Measurements from ENCODE around the gene DCLK1.
"Not testable (repeated sequence)": the region's sequence is repeated elsewhere in the genome, so short reads cannot be mapped to it uniquely, and the experiment has no call there.

Gene DCLK1

GRCh38 chr13:35987572-35988513 lies 143.3 kb downstream of the DCLK1 start:
- peak overlapping the region; percentile 16 for H3K23ac ChIP-seq (ENCODE audit: low read length)

GRCh38 chr13:35984776-35985453 lies 146.3 kb downstream of the DCLK1 start:
- Histone ChIP-seq H3K4me3 (ENCODE audit: low read length) (no peak overlapping the region), H3K36me3 (ENCODE audit: control insufficient read depth, insufficient read depth, low read length) (no peaks in the 10 kb centered on the region), H2BK15ac (replicated peaks; ENCODE audit: low read depth) (no peak overlapping the region), H2BK120ac (ENCODE audit: low read depth, low read length) (no peak overlapping the region), H3K4me1 (ENCODE audit: control insufficient read depth, low read depth, low read length) (peaks cover 7% of the 10 kb centered on the region), H3K18ac (ENCODE audit: low read length) (no peak overlapping the region), H3K27me3 (ENCODE audit: insufficient read depth, low read length, poor library complexity) (no peaks in the 10 kb centered on the region), H2BK5ac (ENCODE audit: low read length) (no peak overlapping the region), H2AK5ac (ENCODE audit: low read length) (no peak overlapping the region), H3K79me1 (ENCODE audit: low read length) (no peaks in the 10 kb centered on the region), H3K56ac (ENCODE audit: low read length) (no peak overlapping the region), H3K27ac (ENCODE audit: low read depth, low read length) (no peak overlapping the region), H3K4ac (ENCODE audit: low read depth, low read length) (no peak overlapping the region), H4K8ac (ENCODE audit: low read depth, low read length) (no peak overlapping the region), H3K9ac (ENCODE audit: low read length) (no peak overlapping the region), H3K79me2 (ENCODE audit: control insufficient read depth, insufficient read depth, low read length) (no peaks in the 10 kb centered on the region), H3K23ac (ENCODE audit: low read length) (no peak overlapping the region), H3K4me2 (ENCODE audit: low read length) (no peak overlapping the region), H4K5ac (ENCODE audit: low read length) (no peak overlapping the region)
- DNase-seq = peak; percentile 81
- WGBS (ENCODE audit: extremely low coverage, insufficient coverage, low lambda C conversion rate) = no CpG with 5 or more reads among the region's 10 CpGs

More at GRCh38 chr13:35987572-35988513, 143.3 kb downstream of the DCLK1 start:
- Histone ChIP-seq H3K18ac (ENCODE audit: low read length) (no peak overlapping the region), H3K9ac (ENCODE audit: low read length) (no peak overlapping the region), H4K8ac (ENCODE audit: low read depth, low read length) (no peak overlapping the region), H2AK5ac (ENCODE audit: low read length) (no peak overlapping the region), H3K4me2 (ENCODE audit: low read length) (no peak overlapping the region), H2BK15ac (replicated peaks; ENCODE audit: low read depth) (no peak overlapping the region), H3K36me3 (ENCODE audit: control insufficient read depth, insufficient read depth, low read length) (no peaks in the 10 kb centered on the region), H4K5ac (ENCODE audit: low read length) (no peak overlapping the region), H2BK120ac (ENCODE audit: low read depth, low read length) (no peak overlapping the region), H3K4me1 (ENCODE audit: control insufficient read depth, low read depth, low read length) (peaks cover 7% of the 10 kb centered on the region), H3K4me3 (ENCODE audit: low read length) (no peak overlapping the region), H3K79me2 (ENCODE audit: control insufficient read depth, insufficient read depth, low read length) (no peaks in the 10 kb centered on the region), H2BK5ac (ENCODE audit: low read length) (no peak overlapping the region), H3K27ac (ENCODE audit: low read depth, low read length) (no peak overlapping the region), H3K56ac (ENCODE audit: low read length) (no peak overlapping the region), H3K4ac (ENCODE audit: low read depth, low read length) (no peak overlapping the region), H3K27me3 (ENCODE audit: insufficient read depth, low read length, poor library complexity) (no peaks in the 10 kb centered on the region), H3K79me1 (ENCODE audit: low read length) (no peaks in the 10 kb centered on the region)
- WGBS (ENCODE audit: extremely low coverage, insufficient coverage, low lambda C conversion rate) = no CpG with 5 or more reads among the region's 19 CpGs
- DNase-seq = no peak

- no peak overlapping the region for H3K4me3 ChIP-seq (ENCODE audit: low read length)
- no peak overlapping the region for H3K27ac ChIP-seq (ENCODE audit: low read depth, low read length)
- WGBS (ENCODE audit: extremely low coverage, insufficient coverage, low lambda C conversion rate) = no CpG with 5 or more reads among the region's 3 CpGs
Observed at GRCh38 chr13:35984287-35984686, 146.9 kb downstream of the DCLK1 start.

GRCh38 chr13:35983703-35984102 lies 147.5 kb downstream of the DCLK1 start:
- H2BK5ac ChIP-seq (ENCODE audit: low read length); H3K27me3 ChIP-seq (ENCODE audit: insufficient read depth, low read length, poor library complexity); H3K4me2 ChIP-seq (ENCODE audit: low read length); H3K4me1 ChIP-seq (ENCODE audit: control insufficient read depth, low read depth, low read length); H3K18ac ChIP-seq (ENCODE audit: low read length); H3K79me2 ChIP-seq (ENCODE audit: control insufficient read depth, insufficient read depth, low read length); H2BK120ac ChIP-seq (ENCODE audit: low read depth, low read length); H3K9ac ChIP-seq (ENCODE audit: low read length); H3K4ac ChIP-seq (ENCODE audit: low read depth, low read length); H3K36me3 ChIP-seq (ENCODE audit: control insufficient read depth, insufficient read depth, low read length); H2AK5ac ChIP-seq (ENCODE audit: low read length); H3K79me1 ChIP-seq (ENCODE audit: low read length); H4K5ac ChIP-seq (ENCODE audit: low read length); H4K8ac ChIP-seq (ENCODE audit: low read depth, low read length); DNase-seq; H3K23ac ChIP-seq (ENCODE audit: low read length); H3K27ac ChIP-seq (ENCODE audit: low read depth, low read length); H3K56ac ChIP-seq (ENCODE audit: low read length); H2BK15ac ChIP-seq (replicated peaks; ENCODE audit: low read depth); H3K4me3 ChIP-seq (ENCODE audit: low read length): not testable (repeated sequence)
- no CpG with 5 or more reads among the region's 1 CpG for WGBS (ENCODE audit: extremely low coverage, insufficient coverage, low lambda C conversion rate)

More at GRCh38 chr13:35984287-35984686, 146.9 kb downstream of the DCLK1 start:
- Histone ChIP-seq H3K9ac (ENCODE audit: low read length) (no peak overlapping the region), H3K27me3 (ENCODE audit: insufficient read depth, low read length, poor library complexity) (no peaks in the 10 kb centered on the region), H3K36me3 (ENCODE audit: control insufficient read depth, insufficient read depth, low read length) (no peaks in the 10 kb centered on the region), H3K79me2 (ENCODE audit: control insufficient read depth, insufficient read depth, low read length) (no peaks in the 10 kb centered on the region), H2BK15ac (replicated peaks; ENCODE audit: low read depth) (no peak overlapping the region), H3K4me2 (ENCODE audit: low read length) (no peak overlapping the region), H2AK5ac (ENCODE audit: low read length) (no peak overlapping the region), H3K79me1 (ENCODE audit: low read length) (no peaks in the 10 kb centered on the region), H2BK5ac (ENCODE audit: low read length) (no peak overlapping the region), H4K5ac (ENCODE audit: low read length) (no peak overlapping the region), H3K4ac (ENCODE audit: low read depth, low read length) (no peak overlapping the region), H2BK120ac (ENCODE audit: low read depth, low read length) (no peak overlapping the region), H4K8ac (ENCODE audit: low read depth, low read length) (no peak overlapping the region), H3K23ac (ENCODE audit: low read length) (no peak overlapping the region), H3K18ac (ENCODE audit: low read length) (no peak overlapping the region), H3K56ac (ENCODE audit: low read length) (no peak overlapping the region), H3K4me1 (ENCODE audit: control insufficient read depth, low read depth, low read length) (peaks cover 7% of the 10 kb centered on the region)
- no peak for DNase-seq

- no peak overlapping the region for H3K23ac ChIP-seq (ENCODE audit: low read length)
Observed at GRCh38 chr13:35983206-35983605, 148.0 kb downstream of the DCLK1 start.

More at GRCh38 chr13:35983206-35983605, 148.0 kb downstream of the DCLK1 start:
- H3K27me3 ChIP-seq (ENCODE audit: insufficient read depth, low read length, poor library complexity) = no peaks in the 10 kb centered on the region
- H4K8ac ChIP-seq (ENCODE audit: low read depth, low read length) = no peak overlapping the region
- no peak overlapping the region for H2BK5ac ChIP-seq (ENCODE audit: low read length)
- H3K36me3 ChIP-seq (ENCODE audit: control insufficient read depth, insufficient read depth, low read length) = no peaks in the 10 kb centered on the region
- H3K56ac ChIP-seq (ENCODE audit: low read length) = no peak overlapping the region
- no peak overlapping the region for H3K27ac ChIP-seq (ENCODE audit: low read depth, low read length)
- no CpG with 5 or more reads among the region's 1 CpG for WGBS (ENCODE audit: extremely low coverage, insufficient coverage, low lambda C conversion rate)
- no peak overlapping the region for H3K9ac ChIP-seq (ENCODE audit: low read length)
- H3K79me2 ChIP-seq (ENCODE audit: control insufficient read depth, insufficient read depth, low read length) = no peaks in the 10 kb centered on the region
- H2AK5ac ChIP-seq (ENCODE audit: low read length) = no peak overlapping the region
- H3K4ac ChIP-seq (ENCODE audit: low read depth, low read length) = no peak overlapping the region
- no peak overlapping the region for H3K4me3 ChIP-seq (ENCODE audit: low read length)
- peaks cover 6% of the 10 kb centered on the region for H3K4me1 ChIP-seq (ENCODE audit: control insufficient read depth, low read depth, low read length)
- no peak overlapping the region for H3K18ac ChIP-seq (ENCODE audit: low read length)
- H3K79me1 ChIP-seq (ENCODE audit: low read length) = no peaks in the 10 kb centered on the region
- H3K4me2 ChIP-seq (ENCODE audit: low read length) = no peak overlapping the region
- H2BK15ac ChIP-seq (replicated peaks; ENCODE audit: low read depth) = no peak overlapping the region
- no peak overlapping the region for H2BK120ac ChIP-seq (ENCODE audit: low read depth, low read length)
- H4K5ac ChIP-seq (ENCODE audit: low read length) = no peak overlapping the region
- no peak for DNase-seq

Measured in mesendoderm (in vitro differentiated cells).